Astrocyte (in vitro differentiated cells and primary cell): ENCODE measurements around the gene GDF9.

Source experiments
- CTCF ChIP-seq: IDR thresholded peaks from 2 replicates; pipeline ENCODE4 v1.5.1; 2011; ENCODE audit warnings: low read depth, mild to moderate bottlenecking, inconsistent platforms, low read length, moderate library complexity; ENCODE audit not compliant: insufficient read depth
- EZH2 ChIP-seq: IDR thresholded peaks from 2 replicates; pipeline ENCODE4 v1.6.1; 2012; ENCODE audit warnings: mild to moderate bottlenecking, low read length, inconsistent platforms; ENCODE audit not compliant: insufficient read depth

- no peak for TF ChIP-seq EZH2
- no peak for TF ChIP-seq CTCF
Observed at GRCh38 chr5:132832612-132833011, 33.7 kb downstream of the GDF9 start.
